OCI-LY1 (cell line): Measurements from ENCODE around the gene PRR14L.

ENCODE experiments used
- H2AFZ ChIP-seq: fragments of 200-600 bp; sonication (generic), shearing (Covaris generic); 2 replicates; pipeline ENCODE4 v1.6.0; 2014; ENCODE audit warnings: antibody characterized with exemption, mild to moderate bottlenecking, low read length
- H3F3A ChIP-seq: fragments of 200-600 bp; sonication (generic), shearing (Covaris generic); 2 replicates; pipeline ENCODE4 v1.6.0; 2014; ENCODE audit warnings: mild to moderate bottlenecking, antibody characterized with exemption, low read length, moderate library complexity; ENCODE audit not compliant: insufficient read depth
- H3K27ac ChIP-seq: fragments of 200-600 bp; sonication (generic); 2 replicates; pipeline ENCODE4 v1.5.1; 2014; ENCODE audit warnings: low read length, mixed run types, mild to moderate bottlenecking, low read depth; ENCODE audit not compliant: poor library complexity, severe bottlenecking
- H3K27me3 ChIP-seq: fragments of 200-600 bp; sonication (generic); 2 replicates; pipeline ENCODE4 v1.6.0; 2014; ENCODE audit warnings: antibody characterized with exemption, mild to moderate bottlenecking, low read length, moderate library complexity; ENCODE audit not compliant: insufficient read depth
- H3K36me3 ChIP-seq: fragments of 200-600 bp; sonication (generic); 2 replicates; pipeline ENCODE4 v1.6.1; 2014; ENCODE audit warnings: mild to moderate bottlenecking, antibody characterized with exemption, low read length, moderate library complexity, mixed read lengths; ENCODE audit not compliant: insufficient read depth
- H3K4me1 ChIP-seq: fragments of 200-600 bp; sonication (generic); 2 replicates; pipeline ENCODE4 v1.5.1; 2014; ENCODE audit warnings: mild to moderate bottlenecking, low read length, moderate library complexity; ENCODE audit not compliant: insufficient read depth, severe bottlenecking
- H3K4me2 ChIP-seq: fragments of 200-600 bp; sonication (generic), shearing (Covaris generic); 2 replicates; pipeline ENCODE4 v1.6.1; 2014; ENCODE audit warnings: low read length
- H3K4me3 ChIP-seq: fragments of 200-600 bp; sonication (generic); 2 replicates; pipeline ENCODE4 v1.5.1; 2014; ENCODE audit warnings: low read length, low read depth, mild to moderate bottlenecking, mixed read lengths; ENCODE audit not compliant: poor library complexity, severe bottlenecking
- H3K79me2 ChIP-seq: fragments of 200-600 bp; shearing (Covaris generic); 2 replicates; pipeline ENCODE4 v1.6.1; 2016; ENCODE audit warnings: mixed run types, low read length, mixed read lengths; ENCODE audit not compliant: insufficient read depth
- H3K9ac ChIP-seq: fragments of 200-600 bp; sonication (generic), shearing (Covaris generic); 2 replicates; pipeline ENCODE4 v1.6.1; 2014; ENCODE audit warnings: mild to moderate bottlenecking, low read length, mixed read lengths
- H3K9me2 ChIP-seq: fragments of 200-600 bp; sonication (generic), shearing (Covaris generic); 2 replicates; pipeline ENCODE4 v1.6.1; 2014; ENCODE audit warnings: low read depth, mild to moderate bottlenecking, low read length, mixed read lengths
- H3K9me3 ChIP-seq: fragments of 200-600 bp; shearing (Covaris generic); 2 replicates; pipeline ENCODE4 v1.6.1; 2014; ENCODE audit warnings: low read length, mixed read lengths
- H4K20me1 ChIP-seq: fragments of 200-600 bp; sonication (generic), shearing (Covaris generic); 2 replicates; pipeline ENCODE4 v1.6.0; 2016; ENCODE audit warnings: mild to moderate bottlenecking, low read length; ENCODE audit not compliant: insufficient read depth
- EZH2 ChIP-seq: fragments of 200-600 bp; sonication (generic), shearing (Covaris generic); IDR thresholded peaks from 2 replicates; pipeline ENCODE4 v1.8.0; 2017; ENCODE audit warnings: borderline replicate concordance, mixed run types, mild to moderate bottlenecking, antibody characterized with exemption, low read length, moderate library complexity, mixed read lengths
- TF ChIP-seq, protein P1 (sequence below): fragments of 200-600 bp; sonication (generic), shearing (Covaris generic); IDR thresholded peaks from 2 replicates; pipeline ENCODE4 v1.5.1; 2017; ENCODE audit warnings: mild to moderate bottlenecking, antibody characterized with exemption, low read length, moderate library complexity, mixed read lengths

Gene PRR14L

GRCh38 chr22:31750365-31751284 lies 693 bp upstream of the PRR14L start:
- H3K79me2 ChIP-seq, result peaks cover 50% of the 10 kb centered on the region
- H3F3A ChIP-seq, result peaks cover 8% of the 10 kb centered on the region
- H3K4me2 ChIP-seq, result peak overlapping the region; percentile 71
- peaks cover 23% of the 10 kb centered on the region; the same call in 1 of the 2 replicates for H3K36me3 ChIP-seq
- H3K9me3 ChIP-seq, result no peaks in the 10 kb centered on the region
- TF ChIP-seq, protein P1, sequence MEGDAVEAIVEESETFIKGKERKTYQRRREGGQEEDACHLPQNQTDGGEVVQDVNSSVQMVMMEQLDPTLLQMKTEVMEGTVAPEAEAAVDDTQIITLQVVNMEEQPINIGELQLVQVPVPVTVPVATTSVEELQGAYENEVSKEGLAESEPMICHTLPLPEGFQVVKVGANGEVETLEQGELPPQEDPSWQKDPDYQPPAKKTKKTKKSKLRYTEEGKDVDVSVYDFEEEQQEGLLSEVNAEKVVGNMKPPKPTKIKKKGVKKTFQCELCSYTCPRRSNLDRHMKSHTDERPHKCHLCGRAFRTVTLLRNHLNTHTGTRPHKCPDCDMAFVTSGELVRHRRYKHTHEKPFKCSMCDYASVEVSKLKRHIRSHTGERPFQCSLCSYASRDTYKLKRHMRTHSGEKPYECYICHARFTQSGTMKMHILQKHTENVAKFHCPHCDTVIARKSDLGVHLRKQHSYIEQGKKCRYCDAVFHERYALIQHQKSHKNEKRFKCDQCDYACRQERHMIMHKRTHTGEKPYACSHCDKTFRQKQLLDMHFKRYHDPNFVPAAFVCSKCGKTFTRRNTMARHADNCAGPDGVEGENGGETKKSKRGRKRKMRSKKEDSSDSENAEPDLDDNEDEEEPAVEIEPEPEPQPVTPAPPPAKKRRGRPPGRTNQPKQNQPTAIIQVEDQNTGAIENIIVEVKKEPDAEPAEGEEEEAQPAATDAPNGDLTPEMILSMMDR, result no peak
- no peak for TF ChIP-seq EZH2
- H3K27ac ChIP-seq, result peak overlapping the region; percentile 70
- no peak overlapping the region for H2AFZ ChIP-seq
- no peaks in the 10 kb centered on the region for H4K20me1 ChIP-seq
- peak overlapping the region; percentile 65 for H3K9ac ChIP-seq
- H3K4me1 ChIP-seq, result peaks cover 57% of the 10 kb centered on the region
- H3K27me3 ChIP-seq, result no peaks in the 10 kb centered on the region
- no peaks in the 10 kb centered on the region for H3K9me2 ChIP-seq
- peak overlapping the region; percentile 48 for H3K4me3 ChIP-seq

GRCh38 chr22:31748490-31748889 lies 1.4 kb downstream of the PRR14L start:
- peaks cover 8% of the 10 kb centered on the region for H3F3A ChIP-seq
- peak overlapping the region; percentile 100 for H3K4me2 ChIP-seq
- H3K9ac ChIP-seq, result peak overlapping the region; percentile 98
- peaks cover 45% of the 10 kb centered on the region for H3K4me1 ChIP-seq
- no peaks in the 10 kb centered on the region for H4K20me1 ChIP-seq
- no peaks in the 10 kb centered on the region for H3K9me2 ChIP-seq
- TF ChIP-seq EZH2, result no peak
- TF ChIP-seq, protein P1, result no peak
- peaks cover 32% of the 10 kb centered on the region; the same call in 1 of the 2 replicates for H3K36me3 ChIP-seq
- H3K27me3 ChIP-seq, result no peaks in the 10 kb centered on the region
- peaks cover 49% of the 10 kb centered on the region for H3K79me2 ChIP-seq
- H3K4me3 ChIP-seq, result peak overlapping the region; percentile 90
- peak overlapping the region; percentile 72 for H3K27ac ChIP-seq
- no peaks in the 10 kb centered on the region for H3K9me3 ChIP-seq
- H2AFZ ChIP-seq, result no peak overlapping the region

DNA sequence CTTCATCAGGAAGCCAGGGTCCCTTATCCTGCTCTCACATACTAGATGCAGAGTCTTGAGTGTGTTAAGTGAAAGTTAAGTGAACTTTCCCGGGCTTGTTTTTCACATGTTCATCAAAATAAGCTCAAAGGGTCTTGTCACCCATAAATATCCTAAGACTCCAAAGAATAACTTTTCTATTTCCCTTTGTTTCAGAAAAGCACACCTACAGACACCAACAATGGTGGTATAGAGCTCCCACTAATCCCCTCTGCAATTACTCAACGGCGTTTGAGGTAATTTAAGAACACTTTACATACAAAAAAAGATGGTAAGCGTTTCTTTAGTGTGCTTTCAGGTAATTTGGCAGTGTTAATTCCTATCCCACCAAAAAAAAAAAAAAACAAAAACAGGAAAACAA lies 2.5 kb downstream of the PRR14L start:
- TF ChIP-seq, protein P1, result no peak
- H3K9me3 ChIP-seq, result no peaks in the 10 kb centered on the region
- no peak overlapping the region for H3K9ac ChIP-seq
- H3K9me2 ChIP-seq, result no peaks in the 10 kb centered on the region
- H3K27ac ChIP-seq, result no peak overlapping the region
- H3K36me3 ChIP-seq, result peaks cover 42% of the 10 kb centered on the region
- no peaks in the 10 kb centered on the region for H4K20me1 ChIP-seq
- H3F3A ChIP-seq, result peaks cover 7% of the 10 kb centered on the region
- H3K4me1 ChIP-seq, result peaks cover 34% of the 10 kb centered on the region
- H3K4me2 ChIP-seq, result no peak overlapping the region
- H3K79me2 ChIP-seq, result peaks cover 54% of the 10 kb centered on the region
- no peaks in the 10 kb centered on the region for H3K27me3 ChIP-seq
- no peak overlapping the region for H3K4me3 ChIP-seq
- H2AFZ ChIP-seq, result no peak overlapping the region
